ENCODE data around the gene KMT2E.

The KMT2E gene

GRCh38 chr7:105156731-105157130 is 142.7 kb downstream of the KMT2E start:
- H3K27ac ChIP-seq = no peak overlapping the region

GRCh38 chr7:105157278-105157677 is 143.3 kb downstream of the KMT2E start:
- H3K27ac ChIP-seq = no peak overlapping the region

More at GRCh38 chr7:105156731-105157130, 142.7 kb downstream of the KMT2E start:
- no peak for DNase-seq (ENCODE audit: low read depth, low spot score)

GRCh38 chr7:105161366-105161765 is 147.4 kb downstream of the KMT2E start:
- DNase-seq (ENCODE audit: low read depth, low spot score) = no peak
- no peak overlapping the region for H3K27ac ChIP-seq

More at GRCh38 chr7:105157278-105157677, 143.3 kb downstream of the KMT2E start:
- no peak for DNase-seq (ENCODE audit: low read depth, low spot score)
